Neural progenitor cell (in vitro differentiated cells): Measurements from ENCODE around the gene NFKBIL1.

Source experiments
- EZH2 ChIP-seq: fragments of 200-600 bp; sonication (generic); IDR thresholded peaks from 2 replicates; pipeline ENCODE4 v1.6.1; 2017; ENCODE audit warnings: antibody characterized with exemption, mild to moderate bottlenecking, moderate library complexity
- EZH2phosphoT487 ChIP-seq: fragments of 200-600 bp; sonication (generic); IDR thresholded peaks from 2 replicates; pipeline ENCODE4 v1.6.1; 2017; ENCODE audit warnings: antibody characterized with exemption
- TF ChIP-seq, protein P1 (sequence below): fragments of 200-600 bp; sonication (generic); IDR thresholded peaks from 2 replicates; pipeline ENCODE4 v1.5.1; 2017; ENCODE audit warnings: antibody characterized with exemption, mild to moderate bottlenecking

DNA sequence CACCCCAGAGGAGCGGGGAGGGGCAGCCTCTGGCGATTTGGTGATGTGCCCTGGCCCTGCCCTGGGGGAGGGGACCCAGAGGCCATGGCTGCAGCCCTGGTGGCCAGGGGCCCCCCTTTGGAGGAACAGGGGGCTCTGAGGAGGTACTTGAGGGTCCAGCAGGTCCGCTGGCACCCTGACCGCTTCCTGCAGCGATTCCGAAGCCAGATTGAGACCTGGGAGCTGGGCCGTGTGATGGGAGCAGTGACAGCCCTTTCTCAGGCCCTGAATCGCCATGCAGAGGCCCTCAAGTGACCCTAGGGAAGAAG is 10.9 kb downstream of the NFKBIL1 start:
- TF ChIP-seq, protein P1, sequence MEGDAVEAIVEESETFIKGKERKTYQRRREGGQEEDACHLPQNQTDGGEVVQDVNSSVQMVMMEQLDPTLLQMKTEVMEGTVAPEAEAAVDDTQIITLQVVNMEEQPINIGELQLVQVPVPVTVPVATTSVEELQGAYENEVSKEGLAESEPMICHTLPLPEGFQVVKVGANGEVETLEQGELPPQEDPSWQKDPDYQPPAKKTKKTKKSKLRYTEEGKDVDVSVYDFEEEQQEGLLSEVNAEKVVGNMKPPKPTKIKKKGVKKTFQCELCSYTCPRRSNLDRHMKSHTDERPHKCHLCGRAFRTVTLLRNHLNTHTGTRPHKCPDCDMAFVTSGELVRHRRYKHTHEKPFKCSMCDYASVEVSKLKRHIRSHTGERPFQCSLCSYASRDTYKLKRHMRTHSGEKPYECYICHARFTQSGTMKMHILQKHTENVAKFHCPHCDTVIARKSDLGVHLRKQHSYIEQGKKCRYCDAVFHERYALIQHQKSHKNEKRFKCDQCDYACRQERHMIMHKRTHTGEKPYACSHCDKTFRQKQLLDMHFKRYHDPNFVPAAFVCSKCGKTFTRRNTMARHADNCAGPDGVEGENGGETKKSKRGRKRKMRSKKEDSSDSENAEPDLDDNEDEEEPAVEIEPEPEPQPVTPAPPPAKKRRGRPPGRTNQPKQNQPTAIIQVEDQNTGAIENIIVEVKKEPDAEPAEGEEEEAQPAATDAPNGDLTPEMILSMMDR: no peak
- TF ChIP-seq EZH2phosphoT487 (no peak), EZH2 (no peak)
